CD14-positive monocyte (primary cell): Measurements from ENCODE around the gene LCE1C. TPM values are rescaled to one million over a fixed set of nuclear protein-coding genes. Genes with fewer than 3 reads are reported as not detected.

ENCODE experiments used
- DNase-seq, 3 donors: peaks; one replicate each; pipeline ENCODE4 v3.0.0-alpha.2; 2011 to 2022
- H2AFZ ChIP-seq: 2 replicates; pipeline ENCODE4 v1.6.0; 2012; ENCODE audit warnings: mild to moderate bottlenecking, low read depth, low read length, inconsistent platforms; ENCODE audit not compliant: insufficient read depth, poor library complexity, severe bottlenecking
- H3K27ac ChIP-seq, 2 donors: 1 replicate in 1 of 2; 2 replicates in 1 of 2; pipeline ENCODE4 v1.5.1; 2012 to 2013; ENCODE audit warnings: low read length in 2 of 2, control low read depth in 1 of 2, inconsistent platforms in 1 of 2, low read depth in 1 of 2, mild to moderate bottlenecking in 1 of 2
- H3K27me3 ChIP-seq, 2 donors: one replicate each; pipeline versions ENCODE4 v1.6.0 to v1.6.1; 2011 to 2013; ENCODE audit warnings: low read length in 2 of 2; ENCODE audit not compliant: control insufficient read depth in 2 of 2, insufficient read depth in 2 of 2
- H3K36me3 ChIP-seq, 2 donors: replicated peaks in 1 of 2; 1 replicate in 1 of 2; 2 replicates in 1 of 2; pipeline versions ENCODE4 v1.5.1 to v1.6.1; 2012 to 2013; ENCODE audit warnings: low read length in 2 of 2, control low read depth in 1 of 2, inconsistent platforms in 1 of 2, mild to moderate bottlenecking in 1 of 2; ENCODE audit not compliant: insufficient read depth in 2 of 2, control insufficient read depth in 1 of 2
- H3K4me1 ChIP-seq, 2 donors: 1 replicate in 1 of 2; 2 replicates in 1 of 2; pipeline versions ENCODE4 v1.5.1 to v1.6.1; 2012 to 2013; ENCODE audit warnings: low read length in 2 of 2, control low read depth in 1 of 2, inconsistent platforms in 1 of 2, mild to moderate bottlenecking in 1 of 2, moderate library complexity in 1 of 2; ENCODE audit not compliant: insufficient read depth in 2 of 2, control insufficient read depth in 1 of 2
- H3K4me2 ChIP-seq: replicated peaks from 2 replicates; pipeline ENCODE3; 2012; ENCODE audit warnings: low read length, moderate library complexity, mild to moderate bottlenecking; ENCODE audit not compliant: poor library complexity, severe bottlenecking; ENCODE audit errors: extremely low read depth
- H3K4me3 ChIP-seq, 3 experiments: fragments of 200-600 bp in 1 of 3; sonication (generic) in 1 of 3; replicated peaks in 1 of 3; 1 replicate in 2 of 3; 2 replicates in 1 of 3; pipeline ENCODE4 v1.5.1; 2011 to 2013; ENCODE audit warnings: low read length in 3 of 3, mild to moderate bottlenecking in 3 of 3, control low read depth in 2 of 3, low read depth in 2 of 3, inconsistent platforms in 1 of 3, moderate library complexity in 1 of 3
- H3K79me2 ChIP-seq: 2 replicates; pipeline ENCODE4 v1.6.0; 2012; ENCODE audit warnings: mild to moderate bottlenecking, control low read depth, inconsistent platforms, low read length, moderate library complexity; ENCODE audit not compliant: insufficient read depth
- H3K9ac ChIP-seq: 2 replicates; pipeline ENCODE4 v1.6.0; 2017; ENCODE audit warnings: low read length, mild to moderate bottlenecking; ENCODE audit not compliant: insufficient read depth, poor library complexity, severe bottlenecking
- H3K9me3 ChIP-seq, 2 donors: replicated peaks in 1 of 2; 1 replicate in 1 of 2; 2 replicates in 1 of 2; pipeline versions ENCODE4 v1.5.1 to v1.6.1; 2012 to 2013; ENCODE audit warnings: low read length in 2 of 2, control low read depth in 1 of 2; ENCODE audit not compliant: control insufficient read depth in 1 of 2, insufficient read depth in 1 of 2
- H4K20me1 ChIP-seq: 2 replicates; pipeline ENCODE4 v1.6.0; 2012; ENCODE audit warnings: mild to moderate bottlenecking, low read length, control low read depth, moderate library complexity; ENCODE audit not compliant: insufficient read depth
- H3K27ac Mint-ChIP-seq, 7 donors: one replicate each; pipeline ENCODE4 v1.8.0; 2020; ENCODE audit warnings: mild to moderate bottlenecking in 7 of 7, mixed read lengths in 7 of 7, moderate library complexity in 6 of 7, inconsistent platforms in 2 of 7
- H3K27me3 Mint-ChIP-seq, 3 donors: one replicate each; pipeline ENCODE4 v1.8.0; 2021 to 2022; ENCODE audit warnings: low read depth in 3 of 3, mild to moderate bottlenecking in 3 of 3, mixed read lengths in 3 of 3, moderate library complexity in 3 of 3, inconsistent platforms in 1 of 3
- H3K36me3 Mint-ChIP-seq, 2 donors: one replicate each; pipeline ENCODE4 v1.8.0; 2020; ENCODE audit warnings: mixed read lengths in 2 of 2, inconsistent platforms in 1 of 2, mild to moderate bottlenecking in 1 of 2
- H3K4me1 Mint-ChIP-seq: one replicate; pipeline ENCODE4 v1.8.0; 2020; ENCODE audit warnings: mild to moderate bottlenecking, mixed read lengths
- H3K4me3 Mint-ChIP-seq, 2 donors: one replicate each; pipeline ENCODE4 v1.8.0; 2020; ENCODE audit warnings: mild to moderate bottlenecking in 2 of 2, mixed read lengths in 2 of 2, moderate library complexity in 1 of 2
- H3K9me3 Mint-ChIP-seq, 7 donors: one replicate each; pipeline ENCODE4 v1.8.0; 2020 to 2022; ENCODE audit warnings: mixed read lengths in 7 of 7, mild to moderate bottlenecking in 6 of 7, moderate library complexity in 6 of 7, inconsistent platforms in 2 of 7
- CTCF ChIP-seq: fragments of 200-600 bp; IDR thresholded peaks from one replicate; pipeline ENCODE4 v1.8.0; 2022; ENCODE audit warnings: antibody characterized with exemption, mild to moderate bottlenecking
- WGBS: methylation state at CpG from one replicate; pipeline ENCODE4 v1.1.5; 2013; ENCODE audit warnings: missing lambda C conversion rate; ENCODE audit not compliant: insufficient coverage; 5-methylcytosine and 5-hydroxymethylcytosine counted together
- intact Hi-C, 2 donors: fragments of 100-400 bp; cut with micrococcal nuclease; formaldehyde crosslinking; loops; one replicate each; pipeline versions ENCODE4 v1.15.0 to v1.15.1; 2023
- polyA plus RNA-seq, 3 donors: library from polyadenylated mRNA; depleted of rRNA in 1 of 3; unstranded in 2 of 3; stranded (reverse) in 1 of 3; fragments of 300-500 nt in 2 of 3; fragments of >200 nt in 1 of 3; fragmentation: Illumina TruSeq in 2 of 3; gene quantifications; 1 replicate in 2 of 3; 2 replicates in 1 of 3; pipeline ENCODE4 v1.2.3, GENCODE V29; 2012 to 2021

Gene LCE1C
- polyA plus RNA-seq, 3 donors = not detected

- Histone ChIP-seq H3K27ac (no peak overlapping the region), H3K27me3 (no peaks in the 10 kb centered on the region), H2AFZ (no peak overlapping the region), H3K9ac (no peak overlapping the region), H3K4me2 (no peak overlapping the region), H3K4me1 (no peaks in the 10 kb centered on the region), H3K4me3 (no peak overlapping the region), H4K20me1 (no peaks in the 10 kb centered on the region), H3K79me2 (no peaks in the 10 kb centered on the region), H3K36me3 (no peaks in the 10 kb centered on the region), H3K9me3 (no peaks in the 10 kb centered on the region)
- H3K9me3 Mint-ChIP-seq = no peaks in the 10 kb centered on the region
- 100% methylated on average over 2 of the region's 3 CpGs for WGBS
- TF ChIP-seq CTCF = no peak
- H3K4me1 Mint-ChIP-seq = no peaks in the 10 kb centered on the region
- H3K27ac Mint-ChIP-seq = no peak overlapping the region
- no peaks in the 10 kb centered on the region for H3K36me3 Mint-ChIP-seq
- DNase-seq = no peak
- intact Hi-C loops = no loop called here
- H3K27me3 Mint-ChIP-seq = peaks cover 1 to 9% (median 2%) of the 10 kb centered on the region in 3 donors
- H3K4me3 Mint-ChIP-seq = no peak overlapping the region
Observed at GRCh38 chr1:152761609-152762213, 44.7 kb downstream of the LCE1C start.

- Histone ChIP-seq H4K20me1 (no peaks in the 10 kb centered on the region), H3K4me2 (no peak overlapping the region), H3K79me2 (no peaks in the 10 kb centered on the region), H3K4me3 (no peak overlapping the region), H3K36me3 (no peaks in the 10 kb centered on the region), H3K9me3 (no peaks in the 10 kb centered on the region), H2AFZ (no peak overlapping the region), H3K9ac (no peak overlapping the region), H3K4me1 (no peaks in the 10 kb centered on the region), H3K27ac (no peak overlapping the region), H3K27me3 (no peaks in the 10 kb centered on the region)
- Mint-ChIP-seq H3K27me3 (peaks cover 1 to 12% (median 2%) of the 10 kb centered on the region in 3 donors), H3K9me3 (no peaks in the 10 kb centered on the region), H3K27ac (no peak overlapping the region), H3K4me3 (no peak overlapping the region), H3K36me3 (no peaks in the 10 kb centered on the region), H3K4me1 (no peaks in the 10 kb centered on the region)
- 92% methylated on average over 31 of the region's 31 CpGs for WGBS
- no peak for DNase-seq
- intact Hi-C loops = no loop called here
- no peak for TF ChIP-seq CTCF
Observed at GRCh38 chr1:152760551-152761190, 45.8 kb downstream of the LCE1C start.
